ENCODE measurements around the gene SPSB4.
"Not testable (repeated sequence)": the region's sequence is repeated elsewhere in the genome, so short reads cannot be mapped to it uniquely, and the experiment has no call there.

SPSB4 gene

DNA sequence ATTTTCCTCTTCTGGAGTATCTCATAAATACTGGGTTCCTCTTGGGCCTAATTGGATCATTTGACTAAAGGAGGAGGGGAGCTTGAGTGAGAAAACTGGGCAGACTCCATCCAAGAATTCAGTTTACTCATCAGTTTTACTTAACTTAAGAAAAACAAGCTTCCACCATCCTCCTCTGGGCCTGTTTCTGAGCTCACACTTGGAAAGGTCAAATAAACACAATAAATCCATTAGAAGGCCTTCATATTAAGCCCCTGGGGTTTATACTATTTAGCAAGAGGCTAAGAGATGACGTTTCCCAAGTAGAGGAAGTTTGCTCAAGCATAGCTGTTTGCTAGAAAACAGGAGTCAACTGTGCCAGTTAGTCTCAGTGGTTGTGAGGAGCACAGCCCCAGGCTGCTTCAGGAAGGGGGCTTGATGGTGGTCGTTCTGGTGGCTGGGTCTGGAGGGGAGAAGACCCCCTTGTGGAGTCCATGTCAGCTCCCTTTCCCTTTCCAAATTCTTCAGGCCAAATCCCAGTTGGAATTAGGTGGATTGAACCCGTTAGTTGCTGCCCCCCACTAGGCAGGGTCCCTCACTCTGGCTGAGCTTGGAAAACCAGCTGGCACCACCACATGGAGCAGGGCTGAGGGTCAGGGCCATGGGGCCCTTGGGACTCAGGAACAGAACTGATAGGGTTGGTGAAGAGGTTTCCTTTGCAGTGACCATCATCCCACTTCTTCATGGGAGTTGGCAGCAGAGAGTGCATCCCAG lies 64.8 kb downstream of the SPSB4 start:
- no peak for TF ChIP-seq POLR2A (IDR thresholded peaks at IDR 0.05; ENCODE audit: low read depth, low read length)
- no peak for FAIRE-seq
- DNase-seq (ENCODE audit: insufficient read length, low spot score), result no peak

DNA sequence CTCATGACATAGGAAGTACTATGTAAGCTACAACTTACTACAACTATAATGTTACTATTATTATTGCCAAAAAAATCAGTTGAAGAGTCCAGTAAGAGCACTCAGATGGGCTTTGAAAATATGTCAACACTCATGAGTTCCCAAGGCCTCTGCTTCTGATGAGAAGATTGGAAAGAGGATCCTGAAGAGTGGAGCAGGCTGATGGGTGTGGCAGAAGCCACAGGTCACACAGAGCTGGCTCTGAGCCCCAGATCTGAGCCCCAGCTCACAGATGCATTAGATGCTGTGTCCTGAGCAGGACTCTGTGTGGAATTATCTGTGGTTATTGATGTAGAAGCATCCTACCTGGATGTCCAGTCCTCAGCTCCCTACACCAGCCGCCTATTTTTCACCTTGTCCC lies 65.6 kb downstream of the SPSB4 start:
- no peak for DNase-seq (ENCODE audit: insufficient read length, low spot score)
- no peak for FAIRE-seq
- TF ChIP-seq POLR2A (IDR thresholded peaks at IDR 0.05; ENCODE audit: low read depth, low read length), result no peak

DNA sequence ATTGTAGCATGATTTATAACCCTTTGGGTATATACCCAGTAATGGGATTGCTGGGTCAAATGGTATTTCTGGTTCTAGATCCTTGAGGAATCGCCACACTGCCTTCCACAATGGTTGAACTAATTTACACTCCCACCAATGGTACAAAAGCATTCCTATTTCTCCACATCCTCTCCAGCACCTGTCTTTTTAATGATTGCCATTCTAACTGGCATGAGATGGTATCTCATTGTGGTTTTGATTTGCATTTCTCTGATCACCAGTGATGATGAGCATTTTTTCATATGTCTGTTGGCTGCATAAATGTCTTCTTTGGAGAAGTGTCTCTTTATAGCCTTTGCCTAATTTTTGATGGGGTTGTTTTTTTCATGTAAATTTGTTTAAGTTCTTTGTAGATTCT lies 66.8 kb downstream of the SPSB4 start:
- not testable (repeated sequence) for DNase-seq (ENCODE audit: insufficient read length, low spot score); FAIRE-seq

DNA sequence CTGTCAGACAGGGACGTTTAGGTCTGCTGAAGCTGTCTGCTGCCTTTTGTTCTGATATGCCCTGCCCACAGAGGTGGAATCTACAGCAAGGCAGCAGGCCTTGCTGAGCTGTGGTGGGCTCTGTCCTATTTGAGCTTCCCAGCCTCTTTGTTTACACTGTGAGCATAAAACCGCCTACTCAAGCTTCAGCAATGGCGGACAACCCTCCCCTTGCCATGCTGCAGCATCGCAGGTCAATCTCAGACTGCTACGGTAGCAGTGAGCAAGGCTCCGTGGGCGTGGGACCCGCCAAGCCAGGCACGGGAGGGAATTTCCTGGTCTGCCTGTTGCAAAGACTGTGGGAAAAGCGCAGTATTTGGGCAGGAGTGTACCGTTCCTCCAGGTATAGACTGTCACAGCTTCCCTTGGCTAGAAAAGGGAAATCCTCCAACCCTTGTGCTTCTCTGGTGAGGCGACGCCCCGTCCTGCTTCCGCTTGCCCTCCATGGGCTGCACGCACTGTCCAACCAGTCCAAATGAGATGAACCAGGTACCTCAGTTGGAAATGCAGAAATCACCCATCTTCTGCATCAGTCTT lies 71.4 kb downstream of the SPSB4 start:
- no peak for DNase-seq (ENCODE audit: insufficient read length, low spot score)
- no peak for TF ChIP-seq POLR2A (IDR thresholded peaks at IDR 0.05; ENCODE audit: low read depth, low read length)
- FAIRE-seq, result no peak

DNA sequence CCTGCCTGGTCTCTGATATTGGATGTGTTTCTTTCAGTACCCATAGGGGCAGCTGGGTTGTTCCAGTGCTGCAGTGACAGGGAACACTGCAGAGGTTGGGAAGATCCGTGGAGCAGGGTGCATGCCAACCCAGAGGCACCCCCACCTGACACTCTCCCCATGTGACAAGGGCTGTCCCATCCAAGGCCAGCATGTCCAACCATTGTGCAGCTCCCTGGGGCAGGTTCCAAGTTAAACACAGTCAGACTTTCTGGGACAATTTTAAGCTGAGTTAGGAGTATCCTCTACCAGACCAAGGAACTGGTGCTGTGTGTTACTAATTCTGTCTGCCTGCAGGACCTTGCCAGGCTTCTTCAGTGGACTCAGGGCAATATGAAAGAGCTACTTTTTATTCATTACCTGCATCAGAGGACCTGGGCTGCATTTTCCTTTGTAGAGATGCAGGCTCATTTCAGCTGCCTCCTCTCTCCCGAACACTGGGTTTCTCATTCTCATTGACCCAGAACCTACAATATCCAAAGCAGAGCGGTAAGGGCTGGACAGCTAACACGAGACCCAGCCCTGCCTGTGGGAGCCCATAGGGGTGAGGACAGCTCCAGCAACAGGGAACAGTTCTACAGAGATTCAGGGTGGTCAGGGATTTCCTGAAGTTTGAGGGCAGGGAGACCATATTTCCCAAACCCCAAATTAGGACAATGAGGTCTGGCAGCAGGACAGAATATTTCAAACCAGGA lies 72.7 kb downstream of the SPSB4 start:
- DNase-seq (ENCODE audit: insufficient read length, low spot score) (no peak), FAIRE-seq (no peak)
- no peak for TF ChIP-seq POLR2A (IDR thresholded peaks at IDR 0.05; ENCODE audit: low read depth, low read length)

DNA sequence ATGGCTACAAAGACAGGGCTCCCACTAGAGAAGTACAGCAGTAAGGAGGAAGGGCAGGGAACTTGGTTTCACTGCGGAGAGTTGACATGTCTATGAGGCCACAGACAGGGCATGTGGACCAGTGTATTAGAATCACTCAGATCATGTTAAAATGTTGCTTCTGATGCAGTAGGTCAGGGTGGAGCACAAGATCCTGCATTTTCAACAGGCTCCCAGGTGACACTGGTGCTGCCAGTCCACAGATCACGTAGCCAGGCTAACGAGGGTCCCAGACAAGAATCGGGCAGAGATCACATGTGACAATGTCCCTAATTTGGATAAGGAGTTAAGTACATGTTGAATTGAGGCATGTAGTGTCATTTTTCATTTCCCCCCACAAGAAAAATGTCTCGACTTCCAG lies 73.6 kb downstream of the SPSB4 start:
- no peak for FAIRE-seq
- TF ChIP-seq POLR2A (IDR thresholded peaks at IDR 0.05; ENCODE audit: low read depth, low read length), result no peak
- no peak for DNase-seq (ENCODE audit: insufficient read length, low spot score)

DNA sequence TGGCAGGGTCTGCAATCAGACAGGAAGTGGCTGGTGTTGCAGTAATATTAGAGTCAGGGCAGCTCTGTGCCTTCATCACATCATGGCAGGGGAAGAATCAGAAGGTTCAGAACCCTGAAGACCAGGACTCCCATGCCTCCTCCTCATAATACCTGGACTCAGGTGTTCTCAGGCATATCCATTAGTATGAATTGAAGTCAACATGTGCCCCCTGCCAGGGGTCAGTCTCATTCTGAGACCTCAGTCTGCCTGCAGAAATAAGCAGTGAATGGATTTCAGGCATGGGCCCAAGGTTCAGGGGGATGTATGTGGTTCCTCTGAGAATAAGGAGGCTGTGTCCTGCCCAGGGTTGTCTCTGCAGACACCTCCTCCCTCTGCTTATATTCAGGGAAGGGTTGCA lies 74.2 kb downstream of the SPSB4 start:
- FAIRE-seq (no peak), DNase-seq (ENCODE audit: insufficient read length, low spot score) (no peak)
- no peak for TF ChIP-seq POLR2A (IDR thresholded peaks at IDR 0.05; ENCODE audit: low read depth, low read length)

DNA sequence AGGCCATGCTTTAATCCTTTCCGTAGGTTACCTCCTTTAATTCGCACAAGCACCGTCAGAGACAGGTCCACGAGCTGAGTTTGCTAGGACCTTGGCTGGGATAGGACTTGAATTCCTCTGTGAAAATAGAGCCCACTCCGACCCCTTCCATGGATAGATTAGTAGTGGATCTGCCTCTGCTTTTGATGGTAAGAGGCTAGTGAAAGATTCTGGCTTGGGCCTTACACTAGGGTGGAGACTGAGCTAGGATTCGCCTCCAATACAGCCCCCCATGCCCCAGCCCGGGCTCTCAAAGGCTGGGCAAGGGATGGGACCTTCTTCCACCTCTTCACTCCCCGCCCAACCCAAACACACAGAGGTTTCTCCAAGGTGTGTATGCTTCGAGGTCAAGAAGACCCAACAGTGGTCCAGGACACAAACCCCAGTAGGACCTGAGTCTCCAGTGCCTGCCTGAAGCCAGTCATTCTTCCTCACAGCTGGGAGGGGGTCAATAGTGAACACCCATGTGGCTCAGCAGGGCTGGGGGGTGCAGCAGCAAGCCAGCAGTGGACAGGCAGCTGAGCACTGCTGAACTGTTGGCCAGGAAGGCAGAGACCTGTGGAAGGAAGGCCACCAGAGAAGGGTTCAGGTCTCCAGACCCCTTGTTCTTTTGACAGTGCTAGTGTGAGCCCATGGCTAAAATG lies 75.7 kb downstream of the SPSB4 start:
- FAIRE-seq (no peak), DNase-seq (ENCODE audit: insufficient read length, low spot score) (no peak)
- TF ChIP-seq POLR2A (IDR thresholded peaks at IDR 0.05; ENCODE audit: low read depth, low read length), result no peak

DNA sequence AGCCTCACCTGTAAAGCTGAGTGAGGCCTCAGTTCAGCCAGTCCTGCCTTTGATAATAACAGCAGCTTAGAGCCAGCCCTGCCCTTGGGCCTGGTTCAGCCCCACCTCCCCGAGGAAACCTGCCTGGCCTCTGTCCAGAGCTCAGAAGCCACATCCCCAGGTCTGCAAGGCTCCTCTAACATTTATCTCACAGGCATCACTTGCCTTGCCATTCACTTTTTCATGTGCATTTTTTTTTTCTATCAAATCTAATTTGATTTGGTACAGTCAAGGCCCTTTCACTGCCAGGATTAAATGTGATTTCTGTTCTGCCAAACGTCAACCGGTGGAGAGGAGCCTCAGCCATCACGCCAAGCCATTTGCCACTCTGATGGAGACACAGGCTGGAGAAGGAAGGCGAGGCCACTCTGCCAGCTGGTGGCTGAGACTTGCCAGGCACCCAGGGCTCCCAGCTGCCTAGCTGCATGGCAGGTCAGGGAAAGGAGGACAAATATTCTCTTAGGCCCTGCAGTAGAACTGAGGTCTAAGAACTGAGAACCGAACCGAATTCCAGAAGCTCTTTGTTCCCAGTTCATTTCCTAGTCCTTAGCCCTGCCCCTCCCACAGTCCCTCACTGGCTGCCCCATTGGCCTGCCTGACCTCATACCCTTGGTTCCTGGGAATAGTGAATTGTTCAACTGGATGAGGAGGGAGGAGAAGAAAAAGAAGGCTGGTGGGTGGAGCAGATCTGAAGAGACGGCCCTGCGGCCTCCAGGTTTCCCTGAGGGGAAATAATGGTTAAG lies 76.4 kb downstream of the SPSB4 start:
- no peak for TF ChIP-seq POLR2A (IDR thresholded peaks at IDR 0.05; ENCODE audit: low read depth, low read length)
- DNase-seq (ENCODE audit: insufficient read length, low spot score) (no peak), FAIRE-seq (no peak)

DNA sequence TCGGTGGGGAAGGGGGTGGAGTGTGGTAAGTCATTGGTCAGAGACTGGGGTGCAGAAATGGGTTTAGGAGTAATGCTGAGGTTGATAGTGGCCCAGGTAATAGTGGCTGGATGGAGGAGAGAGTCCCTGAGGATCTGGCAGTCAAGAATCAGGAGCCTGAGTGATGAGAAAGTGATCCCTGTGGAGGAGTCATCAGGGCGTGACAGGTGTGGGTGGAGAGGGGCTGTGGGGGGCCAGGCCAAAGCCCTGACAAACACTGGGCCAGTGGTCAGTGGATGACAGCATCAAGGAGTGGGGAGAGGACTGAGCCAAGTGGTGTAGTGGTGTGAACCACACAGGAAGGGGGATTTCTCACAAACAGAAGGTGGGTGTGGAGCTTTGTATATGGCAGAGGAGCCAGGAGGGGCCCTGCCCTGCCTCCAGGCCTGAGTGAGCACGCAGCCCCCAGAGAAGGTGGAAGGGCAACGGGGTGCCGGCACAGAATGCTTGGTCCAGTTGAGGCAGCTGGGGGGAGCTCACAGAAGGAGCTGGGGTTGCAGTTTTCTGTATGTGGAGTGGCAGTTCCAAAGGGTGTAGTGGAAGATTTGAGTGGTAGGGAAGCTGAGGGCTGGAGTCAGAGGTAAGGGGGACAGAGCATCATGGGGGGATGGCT lies 77.1 kb downstream of the SPSB4 start:
- FAIRE-seq, result no peak
- no peak for TF ChIP-seq POLR2A (IDR thresholded peaks at IDR 0.05; ENCODE audit: low read depth, low read length)
- DNase-seq (ENCODE audit: insufficient read length, low spot score), result no peak

DNA sequence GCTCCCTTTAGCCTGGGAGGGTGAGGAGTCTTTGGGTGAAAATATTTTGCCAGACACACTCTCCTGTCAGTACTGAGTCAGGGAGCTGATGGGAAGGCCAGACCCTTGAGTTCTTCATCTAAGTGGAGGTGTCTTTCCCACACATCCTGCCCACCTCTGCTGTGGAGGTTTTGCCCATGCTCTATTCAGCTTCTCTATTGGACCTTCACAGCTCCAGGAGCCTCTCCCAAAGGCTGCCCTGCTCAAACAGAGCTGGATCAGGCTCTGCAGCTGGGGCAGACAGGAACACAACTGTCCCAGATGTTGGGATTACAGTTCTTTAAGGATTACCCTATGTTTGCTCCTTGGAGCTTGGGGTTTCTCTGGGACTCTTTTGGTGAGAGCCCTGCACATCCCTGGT lies 77.9 kb downstream of the SPSB4 start:
- DNase-seq (ENCODE audit: insufficient read length, low spot score) (no peak), FAIRE-seq (no peak)
- TF ChIP-seq POLR2A (IDR thresholded peaks at IDR 0.05; ENCODE audit: low read depth, low read length), result no peak

DNA sequence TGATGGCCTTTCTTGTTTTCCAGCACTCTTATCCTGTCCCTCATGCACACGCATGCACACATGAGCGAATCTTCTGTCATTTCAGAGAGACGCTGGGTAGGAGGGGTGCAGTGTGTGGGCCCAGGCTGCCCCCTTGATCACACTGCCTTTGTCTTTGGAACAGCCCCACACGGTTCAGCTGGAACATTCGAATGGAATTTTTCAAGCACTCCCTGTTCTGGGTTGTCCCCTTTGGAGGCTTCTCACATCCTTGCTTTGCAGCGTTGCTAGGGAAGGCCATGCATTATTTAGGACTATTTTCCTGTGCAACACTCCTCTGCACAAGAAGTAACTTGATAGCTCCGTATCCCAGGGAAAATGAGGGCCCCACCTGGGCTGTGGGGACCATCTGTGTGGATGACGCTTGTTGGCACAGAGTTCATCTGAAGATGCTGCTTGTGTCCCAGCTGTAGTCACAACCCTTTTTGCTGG lies 78.4 kb downstream of the SPSB4 start:
- no peak for TF ChIP-seq POLR2A (IDR thresholded peaks at IDR 0.05; ENCODE audit: low read depth, low read length)
- no peak for FAIRE-seq

DNA sequence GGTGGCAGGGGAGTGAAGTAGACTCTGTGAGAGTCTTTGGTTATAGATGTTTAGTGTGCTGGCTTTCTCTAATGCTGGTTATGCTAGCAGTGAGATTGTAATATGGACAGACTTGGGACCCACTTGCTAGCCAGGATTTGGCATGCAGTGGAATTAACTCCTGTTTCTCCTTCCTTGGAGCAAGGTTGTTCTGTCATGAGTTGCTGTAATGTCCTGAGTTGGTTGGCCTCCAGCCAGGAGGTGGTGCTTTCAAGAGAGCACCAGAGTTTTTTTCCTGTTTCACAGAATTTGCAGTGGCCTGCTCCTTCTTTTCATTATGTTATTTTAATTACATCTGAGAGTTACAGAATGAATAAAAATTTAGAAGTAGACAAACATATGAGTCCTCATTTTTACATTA lies 92.4 kb downstream of the SPSB4 start:
- no peak for FAIRE-seq
- no peak for TF ChIP-seq POLR2A (IDR thresholded peaks at IDR 0.05; ENCODE audit: low read depth, low read length)
- DNase-seq (ENCODE audit: insufficient read length, low spot score), result no peak

More for the DNA sequence above, 78.4 kb downstream of the SPSB4 start:
- DNase-seq (ENCODE audit: insufficient read length, low spot score), result no peak

Data from H54 (cell line).